Measurements from ENCODE around the gene HELQ.

The HELQ gene

DNA sequence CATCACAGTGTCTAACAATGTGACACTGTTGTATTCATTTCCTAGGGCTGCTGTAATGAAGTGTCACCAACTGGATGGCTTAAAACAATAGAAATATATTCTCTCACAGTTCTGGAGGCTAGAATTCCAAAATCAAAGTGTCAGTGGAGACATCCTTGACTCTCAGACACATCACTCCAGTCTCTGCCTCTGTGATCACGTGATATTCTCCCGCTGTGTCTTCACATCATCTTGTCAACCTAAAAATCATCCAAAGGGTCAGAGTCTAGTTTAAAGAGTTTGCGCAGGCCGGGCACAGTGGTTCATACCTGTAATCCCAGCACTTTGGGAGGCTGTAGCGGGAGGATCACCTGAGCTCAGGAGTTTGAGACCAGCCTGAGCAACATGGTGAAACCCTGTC is 84.4 kb downstream of the HELQ start:
- no peak for DNase-seq

DNA sequence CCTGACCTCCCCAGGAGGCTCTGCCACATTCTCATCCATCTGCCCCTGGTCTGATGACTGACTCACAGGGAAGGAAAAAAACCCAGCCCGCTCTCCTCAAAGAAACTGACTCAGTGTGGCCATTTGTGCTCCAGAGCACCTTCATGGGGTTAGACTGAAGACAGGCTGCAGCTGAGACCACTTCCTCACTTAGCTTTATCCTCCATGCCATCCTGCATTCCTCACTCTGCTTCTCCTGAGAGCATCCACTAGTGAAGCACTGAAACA is 85.0 kb downstream of the HELQ start:
- DNase-seq: no peak

DNA sequence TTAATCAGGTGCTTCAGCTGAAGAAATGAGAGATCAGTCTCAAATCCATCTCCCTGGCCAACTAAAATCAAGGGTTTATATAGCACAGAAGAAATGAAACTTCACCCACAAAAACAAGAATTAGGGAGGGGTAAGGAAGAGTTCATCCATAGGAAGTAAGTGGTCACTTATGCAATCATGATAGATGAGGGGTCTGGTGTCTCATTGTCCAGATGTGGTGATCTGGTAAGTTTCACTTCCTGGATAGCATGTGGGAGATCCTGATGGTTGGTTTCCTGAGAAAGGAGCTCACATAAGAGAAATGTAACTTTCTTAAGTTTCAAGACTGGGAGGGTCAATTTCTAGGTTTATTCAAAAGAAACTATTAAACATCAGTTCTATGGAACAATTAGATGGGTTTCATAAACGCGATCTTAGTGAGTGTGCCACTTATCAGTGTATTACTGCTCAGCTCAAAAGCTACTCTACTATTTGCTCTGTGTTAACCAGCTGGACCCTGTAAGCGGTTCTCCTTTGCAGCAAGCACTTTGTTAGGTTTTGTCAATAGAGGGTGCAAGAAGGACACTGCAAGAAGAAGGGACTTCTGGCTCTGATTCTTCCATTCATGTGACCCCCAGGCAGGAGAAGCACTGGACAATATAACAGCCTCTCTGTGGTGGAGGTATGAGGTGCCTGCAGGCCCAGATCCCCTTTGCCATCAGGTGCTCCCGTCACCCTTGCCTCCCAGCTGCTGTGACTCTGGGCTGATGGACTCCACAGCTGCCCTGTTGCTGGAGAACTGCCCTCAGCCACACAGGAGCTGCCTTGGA is 85.6 kb downstream of the HELQ start:
- DNase-seq: peak in 1 of 58 donors; percentile 42

DNA sequence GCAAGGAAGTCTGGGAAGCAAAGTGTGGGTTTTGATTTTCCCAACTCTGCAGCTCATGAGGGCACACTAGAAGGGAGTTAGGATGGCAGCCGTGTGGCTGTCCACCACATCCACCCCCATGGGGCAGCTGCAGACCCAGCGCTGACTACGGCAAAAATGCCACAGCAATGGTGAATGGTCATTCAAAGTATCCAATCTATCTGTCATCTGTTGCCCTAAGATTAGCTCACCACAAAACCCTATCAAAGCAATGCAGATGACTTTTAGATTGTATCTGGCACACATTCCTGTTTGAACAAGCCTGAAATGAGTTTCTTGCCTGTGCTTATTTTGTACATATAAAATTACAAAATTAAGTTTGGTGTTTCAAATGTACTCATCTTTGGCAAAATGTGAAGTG is 91.3 kb downstream of the HELQ start:
- DNase-seq: no peak

DNA sequence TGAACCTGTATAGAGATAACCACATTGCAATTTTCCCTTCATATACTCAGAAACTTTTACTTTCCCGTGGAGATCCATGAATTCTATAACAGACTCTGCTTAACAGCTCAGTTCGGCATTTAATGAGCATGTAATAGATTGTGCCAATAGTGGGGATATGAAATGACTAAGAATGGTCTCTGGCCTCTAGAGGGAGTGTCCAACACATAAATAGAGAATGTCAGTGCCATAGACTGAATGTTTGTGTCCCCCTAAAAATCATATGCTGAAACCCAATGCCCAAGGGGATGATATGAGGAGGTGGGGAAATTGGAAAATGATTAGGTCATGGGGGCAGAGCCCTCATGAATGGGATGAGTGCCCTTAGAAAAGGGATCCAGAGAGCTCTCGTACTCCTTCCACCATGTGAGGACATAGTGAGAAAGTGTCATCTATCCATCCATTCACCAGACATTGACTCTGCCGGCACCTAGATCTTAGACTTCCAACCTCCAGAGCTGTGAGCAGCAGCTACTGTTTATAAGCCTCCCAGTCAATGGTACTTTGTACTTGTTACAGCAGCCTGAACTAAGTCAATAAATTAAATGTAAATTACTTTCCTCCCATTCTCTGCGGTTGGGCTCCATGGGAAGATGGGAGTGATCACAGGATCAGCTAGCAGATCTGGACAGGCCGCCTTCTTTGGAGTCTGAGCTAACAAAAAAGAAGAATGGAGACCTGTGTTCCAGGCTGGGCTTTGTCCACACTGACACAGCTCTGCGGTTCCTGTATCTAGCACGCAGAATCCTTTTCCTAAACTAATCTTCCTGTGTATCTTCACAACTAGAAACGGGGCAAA is 92.9 kb downstream of the HELQ start:
- DNase-seq: no peak

DNA sequence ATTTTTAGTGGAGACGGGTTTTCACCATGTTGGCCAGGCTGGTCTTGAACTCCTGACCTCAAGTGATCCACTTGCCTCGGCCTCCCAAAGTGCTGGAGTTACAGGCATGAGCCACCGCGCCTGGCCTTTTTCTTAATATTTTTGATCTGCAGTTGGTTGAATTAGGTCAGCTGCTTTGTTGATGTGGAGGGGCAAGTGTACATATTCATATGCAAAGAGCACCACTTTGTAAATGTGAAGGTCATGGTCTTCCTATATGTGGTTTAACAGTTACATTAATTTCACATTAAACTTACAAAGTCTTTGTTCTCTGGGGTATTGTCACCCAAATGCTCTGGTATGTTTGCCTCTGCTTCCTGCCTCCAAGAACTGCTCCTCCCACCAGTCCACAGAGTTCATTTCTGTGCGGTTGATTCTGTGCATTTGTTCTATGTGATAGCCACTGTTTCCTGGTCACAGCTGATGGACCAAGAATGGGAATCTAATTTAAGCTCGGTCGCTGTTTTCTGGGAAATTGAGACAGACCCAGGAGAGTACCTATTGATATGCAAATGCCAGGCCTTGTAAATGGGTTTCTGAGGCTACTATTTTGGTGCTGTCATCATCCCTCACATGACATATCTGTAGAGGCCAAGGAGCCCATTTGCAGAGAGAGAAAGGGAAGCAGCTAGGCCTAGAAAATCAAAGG is 94.1 kb downstream of the HELQ start:
- no peak for DNase-seq

DNA sequence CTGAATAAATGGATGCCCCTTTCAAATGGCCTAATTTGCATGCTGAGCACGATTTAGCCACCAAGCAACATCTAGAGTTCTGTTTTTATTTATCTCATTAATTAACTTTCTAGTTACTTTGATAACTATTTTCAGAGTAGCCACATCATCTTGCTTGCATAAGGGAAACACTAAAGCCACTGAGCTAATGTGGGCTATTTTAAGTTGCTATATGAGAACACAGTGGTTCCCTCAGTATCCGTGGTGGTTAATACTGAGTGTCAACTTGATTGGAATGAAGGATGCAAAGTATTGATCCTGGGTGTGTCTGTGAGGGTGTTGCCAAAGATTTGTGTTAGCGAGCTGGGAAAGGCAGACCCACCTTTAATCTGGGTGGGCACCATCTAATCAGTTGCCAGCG is 95.6 kb downstream of the HELQ start:
- no peak for DNase-seq

DNA sequence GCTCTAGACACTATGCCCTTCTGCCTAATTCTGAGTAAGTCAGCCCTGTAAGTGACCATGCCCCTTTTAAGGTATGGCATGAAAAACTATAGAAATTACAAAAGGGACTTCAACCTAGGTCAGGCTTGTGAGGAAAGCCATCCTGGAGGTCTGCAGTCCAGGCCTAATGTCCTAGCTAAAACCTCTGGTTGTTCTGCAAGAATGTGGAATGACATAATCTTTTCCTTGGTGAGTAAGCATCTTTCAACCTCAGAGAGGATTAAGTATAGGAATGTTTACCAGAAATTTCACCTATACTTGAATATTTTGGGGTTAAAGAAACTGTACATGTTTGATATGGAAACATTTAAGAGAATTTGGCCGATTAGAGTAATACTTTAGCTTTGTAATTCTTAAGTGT is 97.2 kb downstream of the HELQ start:
- DNase-seq: no peak
